Endodermal cell (in vitro differentiated cells): ENCODE results near the gene RYR2. TPM values are rescaled to one million over a fixed set of nuclear protein-coding genes. Genes with fewer than 3 reads are reported as not detected.

ENCODE experiments used
- DNase-seq: peaks from one replicate; pipeline ENCODE4 v3.0.0-alpha.2; 2017
- H3K27ac ChIP-seq: 2 replicates; pipeline ENCODE4 v1.5.1; 2013; ENCODE audit warnings: mild to moderate bottlenecking, low read depth, low read length, moderate library complexity
- H3K27me3 ChIP-seq: 2 replicates; pipeline ENCODE4 v1.6.1; 2013; ENCODE audit warnings: mild to moderate bottlenecking, low read length, moderate library complexity; ENCODE audit not compliant: insufficient read depth, control insufficient read depth, poor library complexity, severe bottlenecking
- H3K36me3 ChIP-seq: 2 replicates; pipeline ENCODE4 v1.7.0; 2013; ENCODE audit warnings: mild to moderate bottlenecking, low read length, moderate library complexity; ENCODE audit not compliant: control insufficient read depth, insufficient read depth
- H3K4me1 ChIP-seq: one replicate; pipeline ENCODE4 v1.7.0; 2013; ENCODE audit warnings: low read length; ENCODE audit not compliant: control insufficient read depth, insufficient read depth
- H3K4me3 ChIP-seq: 2 replicates; pipeline ENCODE4 v1.5.1; 2013; ENCODE audit warnings: mild to moderate bottlenecking, low read length, moderate library complexity
- H3K9ac ChIP-seq: 2 replicates; pipeline ENCODE4 v1.6.1; 2013; ENCODE audit warnings: mild to moderate bottlenecking, low read length, moderate library complexity; ENCODE audit not compliant: poor library complexity, severe bottlenecking; ENCODE audit errors: extremely low read depth
- H3K9me3 ChIP-seq: 2 replicates; pipeline ENCODE4 v1.6.1; 2013; ENCODE audit warnings: mild to moderate bottlenecking, low read length, moderate library complexity; ENCODE audit not compliant: control insufficient read depth
- H3K27ac Mint-ChIP-seq: 2 replicates; pipeline ENCODE4 v1.8.0; 2020; ENCODE audit warnings: mixed read lengths
- H3K27me3 Mint-ChIP-seq: 2 replicates; pipeline ENCODE4 v1.8.0; 2021; ENCODE audit warnings: mild to moderate bottlenecking, mixed read lengths; ENCODE audit not compliant: insufficient read depth
- H3K36me3 Mint-ChIP-seq: 2 replicates; pipeline ENCODE4 v1.8.0; 2020; ENCODE audit warnings: low read depth, mixed read lengths
- H3K4me1 Mint-ChIP-seq: 2 replicates; pipeline ENCODE4 v1.8.0; 2020; ENCODE audit warnings: mixed read lengths
- H3K4me3 Mint-ChIP-seq: 2 replicates; pipeline ENCODE4 v1.8.0; 2020; ENCODE audit warnings: mild to moderate bottlenecking, moderate library complexity, mixed read lengths
- H3K9me3 Mint-ChIP-seq: 2 replicates; pipeline ENCODE4 v1.8.0; 2020; ENCODE audit warnings: mild to moderate bottlenecking, mixed read lengths
- WGBS, 2 experiments: methylation state at CpG; one replicate each; pipeline versions ENCODE4 v1.1.5 to v1.1.7; 2013; ENCODE audit warnings: missing lambda C conversion rate in 2 of 2, mixed read lengths in 1 of 2; ENCODE audit not compliant: insufficient coverage in 1 of 2, insufficient read length in 1 of 2; 5-methylcytosine and 5-hydroxymethylcytosine counted together
- total RNA-seq, 2 donors: library from RNA; stranded (reverse); fragmentation: NEBNext Ultra II Directional in 1 of 2; extraction: Animal tissue kit (Norgen Biotek cat#: 25700) in 1 of 2; gene quantifications; 2 replicates in 1 of 2; 3 replicates in 1 of 2; pipeline ENCODE4 v1.2.1, GENCODE V29; 2021
- TF ChIP-seq, protein P1 (sequence below): fragments of 200-600 bp; sonication (generic); conservative IDR thresholded peaks from 2 replicates; pipeline ENCODE4 v1.5.0; 2021; ENCODE audit warnings: antibody characterized with exemption, mild to moderate bottlenecking

RYR2 gene
- total RNA-seq, 2 donors from 2014 or later, result 0.95 to 2.4 TPM

DNA sequence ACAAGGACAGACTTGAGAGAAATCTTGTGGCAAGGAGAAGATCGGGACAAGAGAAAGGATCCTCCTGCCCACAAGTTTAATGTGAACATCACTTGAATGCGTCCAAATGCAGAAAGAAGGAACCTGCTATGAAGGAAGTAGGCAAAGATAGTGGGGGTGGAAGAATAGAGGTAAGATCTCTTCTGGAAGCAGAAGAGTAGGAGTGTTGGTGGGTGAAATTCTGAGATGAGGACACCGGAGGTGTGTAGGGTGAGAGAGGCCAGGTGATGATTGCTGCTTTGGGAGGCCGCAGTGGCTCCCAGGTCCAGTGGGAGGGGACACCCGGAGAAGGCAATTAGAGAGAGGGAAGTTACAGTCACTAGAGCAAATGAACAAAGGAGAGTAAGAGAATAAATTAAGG is 6.8 kb downstream of the RYR2 start:
- H3K27ac ChIP-seq, result no peak overlapping the region
- H3K4me3 ChIP-seq, result no peak overlapping the region
- peaks cover 26% of the 10 kb centered on the region for H3K27me3 ChIP-seq
- H3K27ac Mint-ChIP-seq, result no peak overlapping the region
- H3K9ac ChIP-seq, result no peak overlapping the region
- H3K27me3 Mint-ChIP-seq, result peaks cover 24% of the 10 kb centered on the region
- H3K9me3 ChIP-seq, result no peaks in the 10 kb centered on the region
- TF ChIP-seq, protein P1, sequence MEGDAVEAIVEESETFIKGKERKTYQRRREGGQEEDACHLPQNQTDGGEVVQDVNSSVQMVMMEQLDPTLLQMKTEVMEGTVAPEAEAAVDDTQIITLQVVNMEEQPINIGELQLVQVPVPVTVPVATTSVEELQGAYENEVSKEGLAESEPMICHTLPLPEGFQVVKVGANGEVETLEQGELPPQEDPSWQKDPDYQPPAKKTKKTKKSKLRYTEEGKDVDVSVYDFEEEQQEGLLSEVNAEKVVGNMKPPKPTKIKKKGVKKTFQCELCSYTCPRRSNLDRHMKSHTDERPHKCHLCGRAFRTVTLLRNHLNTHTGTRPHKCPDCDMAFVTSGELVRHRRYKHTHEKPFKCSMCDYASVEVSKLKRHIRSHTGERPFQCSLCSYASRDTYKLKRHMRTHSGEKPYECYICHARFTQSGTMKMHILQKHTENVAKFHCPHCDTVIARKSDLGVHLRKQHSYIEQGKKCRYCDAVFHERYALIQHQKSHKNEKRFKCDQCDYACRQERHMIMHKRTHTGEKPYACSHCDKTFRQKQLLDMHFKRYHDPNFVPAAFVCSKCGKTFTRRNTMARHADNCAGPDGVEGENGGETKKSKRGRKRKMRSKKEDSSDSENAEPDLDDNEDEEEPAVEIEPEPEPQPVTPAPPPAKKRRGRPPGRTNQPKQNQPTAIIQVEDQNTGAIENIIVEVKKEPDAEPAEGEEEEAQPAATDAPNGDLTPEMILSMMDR, result no peak
- H3K36me3 Mint-ChIP-seq, result no peaks in the 10 kb centered on the region
- WGBS, 2 experiments, result 95 to 96% methylated on average over 5 of the region's 5 CpGs
- H3K36me3 ChIP-seq, result no peaks in the 10 kb centered on the region
- no peak overlapping the region for H3K4me3 Mint-ChIP-seq
- peaks cover 13% of the 10 kb centered on the region for H3K4me1 ChIP-seq
- peaks cover 14% of the 10 kb centered on the region for H3K4me1 Mint-ChIP-seq
- H3K9me3 Mint-ChIP-seq, result no peaks in the 10 kb centered on the region
- DNase-seq, result no peak

DNA sequence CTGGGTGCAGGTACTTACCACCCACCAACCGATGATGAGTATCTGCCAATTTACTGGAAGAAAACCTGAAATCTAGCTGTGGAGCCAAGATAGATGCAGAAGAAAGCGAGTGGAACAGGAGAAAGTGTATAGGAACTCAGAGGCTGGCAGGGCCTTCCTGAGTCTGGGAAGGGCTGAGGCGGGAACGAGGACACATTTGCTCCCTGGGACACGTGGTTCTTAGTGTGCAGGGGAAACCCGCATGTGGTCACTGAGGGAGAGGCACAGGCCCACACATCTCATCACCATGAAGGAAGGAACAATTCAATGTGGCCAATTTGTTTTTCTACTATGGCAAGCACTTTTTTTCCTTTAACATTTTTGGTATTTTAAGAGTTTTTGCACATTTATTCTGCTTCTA is 8.2 kb downstream of the RYR2 start:
- peaks cover 10% of the 10 kb centered on the region for H3K27me3 Mint-ChIP-seq
- Histone ChIP-seq H3K9ac (no peak overlapping the region), H3K9me3 (no peaks in the 10 kb centered on the region), H3K4me1 (peaks cover 13% of the 10 kb centered on the region), H3K27me3 (peaks cover 12% of the 10 kb centered on the region), H3K36me3 (no peaks in the 10 kb centered on the region), H3K4me3 (no peak overlapping the region), H3K27ac (no peak overlapping the region)
- H3K36me3 Mint-ChIP-seq, result no peaks in the 10 kb centered on the region
- no peaks in the 10 kb centered on the region for H3K9me3 Mint-ChIP-seq
- TF ChIP-seq, protein P1, result no peak
- 91 to 95% methylated on average over 6 of the region's 6 CpGs for WGBS, 2 experiments
- H3K4me1 Mint-ChIP-seq, result peaks cover 12% of the 10 kb centered on the region
- peak; percentile 32 for DNase-seq
- H3K27ac Mint-ChIP-seq, result no peak overlapping the region
- no peak overlapping the region for H3K4me3 Mint-ChIP-seq

DNA sequence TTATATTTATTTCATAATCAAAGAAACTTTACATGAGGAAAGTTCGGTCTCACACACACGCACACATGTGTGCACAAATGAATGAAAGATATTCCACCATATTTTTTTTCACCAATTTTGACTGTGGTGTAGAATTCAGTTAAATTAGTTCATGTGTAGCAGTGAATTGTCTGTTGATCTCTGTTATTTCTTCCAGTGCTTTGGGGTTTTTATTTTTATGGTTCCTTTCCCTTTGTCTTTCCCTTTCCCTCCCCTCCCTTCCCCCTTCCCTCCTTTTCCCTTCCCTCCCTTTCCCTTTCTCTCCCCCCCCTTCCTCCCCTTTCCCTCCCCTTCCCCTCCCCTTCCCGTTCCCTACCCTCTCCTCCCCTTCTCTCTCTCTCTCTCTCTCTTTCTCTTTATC is 8.9 kb downstream of the RYR2 start:
- H3K4me3 Mint-ChIP-seq, result no peak overlapping the region
- H3K27me3 Mint-ChIP-seq, result peaks cover 6% of the 10 kb centered on the region
- Histone ChIP-seq H3K4me3 (no peak overlapping the region), H3K36me3 (no peaks in the 10 kb centered on the region), H3K9ac (no peak overlapping the region), H3K4me1 (peaks cover 13% of the 10 kb centered on the region), H3K27me3 (peaks cover 9% of the 10 kb centered on the region), H3K27ac (no peak overlapping the region), H3K9me3 (no peaks in the 10 kb centered on the region)
- no peaks in the 10 kb centered on the region for H3K9me3 Mint-ChIP-seq
- DNase-seq, result no peak
- TF ChIP-seq, protein P1, result no peak
- H3K4me1 Mint-ChIP-seq, result peaks cover 12% of the 10 kb centered on the region
- whole genome bisulfite sequencing, 2 experiments, result 71% methylated on average over 2 of the region's 3 CpGs; no CpG with 5 or more reads in 1 of the 2 experiments
- H3K27ac Mint-ChIP-seq, result no peak overlapping the region
- H3K36me3 Mint-ChIP-seq, result no peaks in the 10 kb centered on the region
